ENCODE results near the gene AKR1E2.

Gene AKR1E2

GRCh38 chr10:4825868-4826791, at the start of gene AKR1E2:
TSS of gene AKR1E2 (plus strand) at chr10:4826207. CDS start at chr10:4826325, 118 bp downstream.
- no peaks in the 10 kb centered on the region for H3K4me1 ChIP-seq (ENCODE audit: insufficient read depth, low read length)
- H3K4me3 ChIP-seq (ENCODE audit: low read length): no peak within 1 kb of the TSS
- H3K27me3 ChIP-seq (ENCODE audit: insufficient read depth, low read length): peaks cover 34% of the 10 kb centered on the region
- no peak within 1 kb of the TSS for H2AFZ ChIP-seq (ENCODE audit: low read depth, low read length)
- no peaks in the 10 kb centered on the region for H3K36me3 ChIP-seq (ENCODE audit: insufficient read depth, low read length)
- peaks cover 8% of the 10 kb centered on the region for H3K9me3 ChIP-seq (ENCODE audit: low read length)

- Histone ChIP-seq H3K27me3 (ENCODE audit: insufficient read depth, low read length) (no peaks in the 10 kb centered on the region), H3K4me3 (ENCODE audit: low read length) (no peak overlapping the region), H3K9me3 (ENCODE audit: low read length) (no peaks in the 10 kb centered on the region), H3K36me3 (ENCODE audit: insufficient read depth, low read length) (no peaks in the 10 kb centered on the region), H2AFZ (ENCODE audit: low read depth, low read length) (no peak overlapping the region), H3K4me1 (ENCODE audit: insufficient read depth, low read length) (no peaks in the 10 kb centered on the region)
Measured at GRCh38 chr10:4776234-4776638, 49.8 kb upstream of the AKR1E2 start.

- Histone ChIP-seq H3K27me3 (ENCODE audit: insufficient read depth, low read length) (no peaks in the 10 kb centered on the region), H2AFZ (ENCODE audit: low read depth, low read length) (no peak overlapping the region), H3K36me3 (ENCODE audit: insufficient read depth, low read length) (no peaks in the 10 kb centered on the region), H3K4me3 (ENCODE audit: low read length) (no peak overlapping the region), H3K4me1 (ENCODE audit: insufficient read depth, low read length) (no peaks in the 10 kb centered on the region), H3K9me3 (ENCODE audit: low read length) (no peaks in the 10 kb centered on the region)
Measured at GRCh38 chr10:4778761-4779160, 47.2 kb upstream of the AKR1E2 start.

GRCh38 chr10:4780091-4780490, 45.9 kb upstream of the AKR1E2 start:
- no peaks in the 10 kb centered on the region for H3K4me1 ChIP-seq (ENCODE audit: insufficient read depth, low read length)
- H3K9me3 ChIP-seq (ENCODE audit: low read length): no peaks in the 10 kb centered on the region
- H3K4me3 ChIP-seq (ENCODE audit: low read length): no peak overlapping the region
- no peak overlapping the region for H2AFZ ChIP-seq (ENCODE audit: low read depth, low read length)
- no peaks in the 10 kb centered on the region for H3K36me3 ChIP-seq (ENCODE audit: insufficient read depth, low read length)
- H3K27me3 ChIP-seq (ENCODE audit: insufficient read depth, low read length): no peaks in the 10 kb centered on the region

- no peaks in the 10 kb centered on the region for H3K27me3 ChIP-seq (ENCODE audit: insufficient read depth, low read length)
- H2AFZ ChIP-seq (ENCODE audit: low read depth, low read length): no peak overlapping the region
- H3K9me3 ChIP-seq (ENCODE audit: low read length): no peaks in the 10 kb centered on the region
- H3K4me1 ChIP-seq (ENCODE audit: insufficient read depth, low read length): no peaks in the 10 kb centered on the region
- H3K4me3 ChIP-seq (ENCODE audit: low read length): no peak overlapping the region
- H3K36me3 ChIP-seq (ENCODE audit: insufficient read depth, low read length): no peaks in the 10 kb centered on the region
Measured at GRCh38 chr10:4780782-4781181, 45.2 kb upstream of the AKR1E2 start.

- H3K36me3 ChIP-seq (ENCODE audit: insufficient read depth, low read length): no peaks in the 10 kb centered on the region
- H3K9me3 ChIP-seq (ENCODE audit: low read length): no peaks in the 10 kb centered on the region
- H3K27me3 ChIP-seq (ENCODE audit: insufficient read depth, low read length): no peaks in the 10 kb centered on the region
- no peak overlapping the region for H2AFZ ChIP-seq (ENCODE audit: low read depth, low read length)
- no peak overlapping the region for H3K4me3 ChIP-seq (ENCODE audit: low read length)
- H3K4me1 ChIP-seq (ENCODE audit: insufficient read depth, low read length): no peaks in the 10 kb centered on the region
Measured at GRCh38 chr10:4781955-4782354, 44.1 kb upstream of the AKR1E2 start.

- Histone ChIP-seq H2AFZ (ENCODE audit: low read depth, low read length) (no peak overlapping the region), H3K4me3 (ENCODE audit: low read length) (no peak overlapping the region), H3K4me1 (ENCODE audit: insufficient read depth, low read length) (no peaks in the 10 kb centered on the region), H3K9me3 (ENCODE audit: low read length) (no peaks in the 10 kb centered on the region), H3K36me3 (ENCODE audit: insufficient read depth, low read length) (no peaks in the 10 kb centered on the region), H3K27me3 (ENCODE audit: insufficient read depth, low read length) (no peaks in the 10 kb centered on the region)
Measured at GRCh38 chr10:4784667-4785333, 41.2 kb upstream of the AKR1E2 start.

- Histone ChIP-seq H3K27me3 (ENCODE audit: insufficient read depth, low read length) (no peaks in the 10 kb centered on the region), H3K9me3 (ENCODE audit: low read length) (no peaks in the 10 kb centered on the region), H3K4me1 (ENCODE audit: insufficient read depth, low read length) (no peaks in the 10 kb centered on the region), H2AFZ (ENCODE audit: low read depth, low read length) (no peak overlapping the region), H3K36me3 (ENCODE audit: insufficient read depth, low read length) (no peaks in the 10 kb centered on the region), H3K4me3 (ENCODE audit: low read length) (no peak overlapping the region)
Measured at GRCh38 chr10:4786043-4786839, 39.8 kb upstream of the AKR1E2 start.

- no peaks in the 10 kb centered on the region for H3K9me3 ChIP-seq (ENCODE audit: low read length)
Measured at GRCh38 chr10:4790045-4790444, 36.0 kb upstream of the AKR1E2 start.

GRCh38 chr10:4790922-4791321, 35.1 kb upstream of the AKR1E2 start:
- no peak overlapping the region for H3K4me3 ChIP-seq (ENCODE audit: low read length)
- no peaks in the 10 kb centered on the region for H3K36me3 ChIP-seq (ENCODE audit: insufficient read depth, low read length)
- H3K4me1 ChIP-seq (ENCODE audit: insufficient read depth, low read length): no peaks in the 10 kb centered on the region
- H3K9me3 ChIP-seq (ENCODE audit: low read length): no peaks in the 10 kb centered on the region
- H3K27me3 ChIP-seq (ENCODE audit: insufficient read depth, low read length): no peaks in the 10 kb centered on the region
- H2AFZ ChIP-seq (ENCODE audit: low read depth, low read length): no peak overlapping the region

More at GRCh38 chr10:4790045-4790444, 36.0 kb upstream of the AKR1E2 start:
- no peaks in the 10 kb centered on the region for H3K27me3 ChIP-seq (ENCODE audit: insufficient read depth, low read length)
- no peak overlapping the region for H2AFZ ChIP-seq (ENCODE audit: low read depth, low read length)
- no peak overlapping the region for H3K4me3 ChIP-seq (ENCODE audit: low read length)
- no peaks in the 10 kb centered on the region for H3K4me1 ChIP-seq (ENCODE audit: insufficient read depth, low read length)
- H3K36me3 ChIP-seq (ENCODE audit: insufficient read depth, low read length): no peaks in the 10 kb centered on the region

GRCh38 chr10:4792381-4792780, 33.6 kb upstream of the AKR1E2 start:
- Histone ChIP-seq H3K4me3 (ENCODE audit: low read length) (no peak overlapping the region), H3K4me1 (ENCODE audit: insufficient read depth, low read length) (no peaks in the 10 kb centered on the region), H3K27me3 (ENCODE audit: insufficient read depth, low read length) (no peaks in the 10 kb centered on the region), H3K36me3 (ENCODE audit: insufficient read depth, low read length) (no peaks in the 10 kb centered on the region), H3K9me3 (ENCODE audit: low read length) (no peaks in the 10 kb centered on the region), H2AFZ (ENCODE audit: low read depth, low read length) (no peak overlapping the region)

- Histone ChIP-seq H3K9me3 (ENCODE audit: low read length) (no peaks in the 10 kb centered on the region), H2AFZ (ENCODE audit: low read depth, low read length) (no peak overlapping the region), H3K27me3 (ENCODE audit: insufficient read depth, low read length) (no peaks in the 10 kb centered on the region), H3K4me1 (ENCODE audit: insufficient read depth, low read length) (no peaks in the 10 kb centered on the region), H3K4me3 (ENCODE audit: low read length) (no peak overlapping the region), H3K36me3 (ENCODE audit: insufficient read depth, low read length) (no peaks in the 10 kb centered on the region)
Measured at GRCh38 chr10:4801405-4801804, 24.6 kb upstream of the AKR1E2 start.
